Endothelial cell of umbilical vein (primary cell): Measurements from ENCODE around the gene UBE2QL1. TPM values are rescaled to one million over a fixed set of nuclear protein-coding genes. Genes with fewer than 3 reads are reported as not detected.

Experiments used
- BruUV-seq: library from RNA; stranded (reverse); fragments of 400-500 nt; replicated peaks from 2 replicates; lab custom pipeline; 2021; lab: Mats Ljungman, UMichigan
- CTCF ChIA-PET: fragments of 300-600, 350-600 bp; sonication (Branson Sonifier 250); formaldehyde crosslinking; loops from one replicate; lab custom pipeline; 2021; ENCODE audit warnings: antibody characterized with exemption, inconsistent platforms; lab: Charles Lee
- POLR2A ChIA-PET: fragments of 300-600, 350-600 bp; sonication (Branson Sonifier 250); formaldehyde crosslinking; loops from one replicate; lab custom pipeline; 2021; ENCODE audit warnings: antibody characterized with exemption, inconsistent platforms; lab: Charles Lee
- DNase-seq: peaks from one replicate; pipeline ENCODE4 v3.0.0-alpha.2; 2011; ENCODE audit warnings: low read depth, low spot score
- FAIRE-seq: peaks from 2 replicates; lab custom pipeline; 2011; peaks lifted over from hg19 to GRCh38; lab: Jason Lieb, UNC
- H2AFZ ChIP-seq: 2 replicates; pipeline ENCODE4 v1.6.0; 2012; ENCODE audit warnings: low read depth, low read length, control low read depth, inconsistent platforms
- H3K27ac ChIP-seq: 2 replicates; pipeline ENCODE4 v1.5.1; 2011; ENCODE audit warnings: low read depth, mild to moderate bottlenecking, control low read depth, low read length, moderate library complexity; ENCODE audit not compliant: insufficient read depth
- H3K27me3 ChIP-seq, 2 experiments: 2 replicates each; pipeline versions ENCODE4 v1.6.0 to v1.6.1; 2011; ENCODE audit warnings: low read length in 2 of 2, mixed read lengths in 1 of 2; ENCODE audit not compliant: control insufficient read depth in 2 of 2, insufficient read depth in 2 of 2
- H3K36me3 ChIP-seq, 2 experiments: 2 replicates in 1 of 2; 3 replicates in 1 of 2; pipeline ENCODE4 v1.5.1; 2011; ENCODE audit warnings: low read length in 2 of 2, mild to moderate bottlenecking in 1 of 2, moderate library complexity in 1 of 2; ENCODE audit not compliant: control insufficient read depth in 2 of 2, insufficient read depth in 2 of 2; ENCODE audit errors: extremely low read depth in 1 of 2
- H3K4me1 ChIP-seq: 3 replicates; pipeline ENCODE4 v1.5.1; 2011; ENCODE audit warnings: mild to moderate bottlenecking, low read length; ENCODE audit not compliant: control insufficient read depth, insufficient read depth; ENCODE audit errors: extremely low read depth
- H3K4me2 ChIP-seq: 2 replicates; pipeline ENCODE4 v1.6.1; 2011; ENCODE audit warnings: low read length, control low read depth, mixed read lengths; ENCODE audit not compliant: insufficient read depth
- H3K4me3 ChIP-seq, 3 experiments: fragments of 200-600 bp in 1 of 3; sonication (generic), shearing (Covaris generic) in 1 of 3; replicated peaks in 1 of 3; 2 replicates each; pipeline ENCODE4 v1.5.1; 2011 to 2016; ENCODE audit warnings: control low read depth in 3 of 3, low read length in 3 of 3, mild to moderate bottlenecking in 2 of 3, inconsistent platforms in 1 of 3, low read depth in 1 of 3, moderate library complexity in 1 of 3; ENCODE audit not compliant: insufficient read depth in 1 of 3
- H3K79me2 ChIP-seq: 2 replicates; pipeline ENCODE4 v1.6.0; 2012; ENCODE audit warnings: low read length, inconsistent platforms; ENCODE audit not compliant: control insufficient read depth, insufficient read depth
- H3K9ac ChIP-seq: replicated peaks from 2 replicates; pipeline ENCODE3; 2011; ENCODE audit warnings: low read length, control low read depth; ENCODE audit not compliant: insufficient read depth; ENCODE audit errors: extremely low read depth
- H3K9me1 ChIP-seq: replicated peaks from 3 replicates; pipeline ENCODE4 v1.6.0; 2011; ENCODE audit warnings: mild to moderate bottlenecking, low read length; ENCODE audit not compliant: control insufficient read depth, insufficient read depth; ENCODE audit errors: extremely low read depth
- H3K9me3 ChIP-seq: replicated peaks from 2 replicates; pipeline ENCODE4 v1.5.1; 2012; ENCODE audit warnings: low read length, inconsistent platforms; ENCODE audit not compliant: control insufficient read depth, insufficient read depth
- H4K20me1 ChIP-seq: replicated peaks from 2 replicates; pipeline ENCODE3; 2011; ENCODE audit warnings: mild to moderate bottlenecking, low read length; ENCODE audit not compliant: control insufficient read depth, insufficient read depth; ENCODE audit errors: extremely low read depth
- CTCF ChIP-seq, 2 donors: IDR thresholded peaks; 1 replicate in 1 of 2; 2 replicates in 1 of 2; pipeline ENCODE4 v1.5.1; 2011; ENCODE audit warnings: low read length in 2 of 2, mild to moderate bottlenecking in 2 of 2, moderate library complexity in 2 of 2, control low read depth in 1 of 2, inconsistent platforms in 1 of 2, low read depth in 1 of 2; ENCODE audit not compliant: insufficient read depth in 1 of 2; ENCODE audit errors: extremely low read depth in 1 of 2
- EZH2 ChIP-seq: IDR thresholded peaks from 2 replicates; pipeline ENCODE4 v1.6.1; 2012; ENCODE audit warnings: borderline replicate concordance, low read depth, mild to moderate bottlenecking, moderate library complexity, low read length, inconsistent platforms; ENCODE audit not compliant: severe bottlenecking
- FOS ChIP-seq: IDR thresholded peaks from 2 replicates; pipeline ENCODE4 v1.6.1; 2011; ENCODE audit warnings: mild to moderate bottlenecking, low read length, moderate library complexity, borderline replicate concordance; ENCODE audit not compliant: insufficient read depth
- GATA2 ChIP-seq: IDR thresholded peaks from 2 replicates; pipeline ENCODE4 v1.7.0; 2011; ENCODE audit warnings: low read depth, mild to moderate bottlenecking, moderate library complexity, mixed read lengths, low read length; ENCODE audit not compliant: insufficient read length, insufficient read depth
- JUN ChIP-seq: IDR thresholded peaks from 2 replicates; pipeline ENCODE4 v1.6.1; 2011; ENCODE audit warnings: borderline replicate concordance, low read depth; ENCODE audit not compliant: insufficient read length, insufficient read depth
- MAX ChIP-seq: IDR thresholded peaks from 2 replicates; pipeline ENCODE4 v1.6.1; 2011; ENCODE audit not compliant: insufficient read depth, insufficient read length
- MYC ChIP-seq: IDR thresholded peaks from one replicate; pipeline ENCODE4 v1.6.1; 2011; ENCODE audit warnings: mild to moderate bottlenecking, low read depth, low read length
- POLR2A ChIP-seq: IDR thresholded peaks from 2 replicates; pipeline ENCODE4 v1.6.1; 2012; ENCODE audit warnings: low read depth, mild to moderate bottlenecking, control low read depth, low read length
- POLR2AphosphoS5 ChIP-seq: IDR thresholded peaks from 2 replicates; pipeline ENCODE4 v1.6.1; 2012; ENCODE audit warnings: low read depth, mild to moderate bottlenecking, control low read depth, low read length, moderate library complexity; ENCODE audit not compliant: insufficient read depth
- dilution Hi-C: fragments of 300-500 bp; cut with MboI; formaldehyde crosslinking; loops from one replicate; pipeline ENCODE4 v1.15.0; 2019; ENCODE audit warnings: low sequenced_read_pairs; ENCODE audit not compliant: extremely low pct_ligation_motif_present
- intact Hi-C: fragments of 100-400 bp; cut with micrococcal nuclease; formaldehyde crosslinking; loops from one replicate; pipeline ENCODE4 v1.10.0; 2022
- polyA plus RNA-seq, 4 experiments: library from polyadenylated mRNA; depleted of rRNA in 3 of 4; stranded (reverse) in 3 of 4; unstranded in 1 of 4; fragments of >200 nt; gene quantifications; 2 replicates each; pipeline versions ENCODE4 v1.2.1 to v1.2.3, GENCODE V29; 2011 to 2012; ENCODE audit warnings: missing spikeins in 1 of 4
- total RNA-seq: library from RNA; stranded (reverse); gene quantifications from 2 replicates; pipeline ENCODE4 v1.2.3, GENCODE V29; 2021

The UBE2QL1 gene
- total and polyA plus RNA-seq, 2 donors (not counting 3 experiments of a cell fraction or from before 2014, with no cell fraction given) = 0.04 to 0.15 TPM

GRCh38 chr5:6490693-6491092 is 42.0 kb downstream of the UBE2QL1 start:
- ChIA-PET POLR2A (no interaction called here), CTCF (no interaction called here)
- no peaks in the 10 kb centered on the region for H3K9me1 ChIP-seq
- TF ChIP-seq CTCF (IDR thresholded peaks at IDR 0.05; ENCODE audit: extremely low read depth in 1 of 2, insufficient read depth in 1 of 2, low read depth in 1 of 2, low read length in 2 of 2) (no peak), POLR2A (no peak), GATA2 (no peak), POLR2AphosphoS5 (no peak), MYC (no peak), FOS (no peak), JUN (no peak), EZH2 (no peak), MAX (no peak)
- FAIRE-seq (no peak), DNase-seq (no peak)
- no peaks in the 10 kb centered on the region for H3K36me3 ChIP-seq
- H3K27ac ChIP-seq = no peak overlapping the region
- dilution Hi-C loops (no loop called here), intact Hi-C loops (no loop called here)
- H3K9me3 ChIP-seq = no peaks in the 10 kb centered on the region
- H3K4me3 ChIP-seq = no peak overlapping the region
- no peak overlapping the region for H3K9ac ChIP-seq
- H3K79me2 ChIP-seq = no peaks in the 10 kb centered on the region
- H2AFZ ChIP-seq = no peak overlapping the region
- no peak overlapping the region for H3K4me2 ChIP-seq
- no peaks in the 10 kb centered on the region for H4K20me1 ChIP-seq
- BruUV-seq = no TSS peak
- H3K4me1 ChIP-seq = no peaks in the 10 kb centered on the region
- no peaks in the 10 kb centered on the region for H3K27me3 ChIP-seq
